Loucy (cell line): ENCODE measurements around the gene HMSD.

ENCODE experiments used
- H2AFZ ChIP-seq: fragments of 200-600 bp; sonication (generic); 2 replicates; pipeline ENCODE4 v1.6.0; 2016; ENCODE audit warnings: antibody characterized with exemption, mild to moderate bottlenecking, low read length, moderate library complexity
- H3F3A ChIP-seq: fragments of 200-600 bp; 2 replicates; pipeline ENCODE4 v1.6.0; 2016; ENCODE audit warnings: antibody characterized with exemption, low read depth, mild to moderate bottlenecking
- H3K27me3 ChIP-seq: fragments of 200-600 bp; sonication (generic); 2 replicates; pipeline ENCODE4 v1.6.1; 2014; ENCODE audit warnings: low read length, mild to moderate bottlenecking; ENCODE audit not compliant: insufficient read depth, poor library complexity, severe bottlenecking
- H3K36me3 ChIP-seq: fragments of 200-600 bp; sonication (generic); 2 replicates; pipeline ENCODE4 v1.6.1; 2016; ENCODE audit warnings: low read length; ENCODE audit not compliant: insufficient read depth
- H3K4me1 ChIP-seq: fragments of 200-600 bp; sonication (generic); 2 replicates; pipeline ENCODE4 v1.5.1; 2014; ENCODE audit warnings: low read length, mild to moderate bottlenecking; ENCODE audit not compliant: insufficient read depth, poor library complexity, severe bottlenecking
- H3K4me2 ChIP-seq: fragments of 200-600 bp; sonication (generic); 2 replicates; pipeline ENCODE4 v1.6.0; 2014; ENCODE audit warnings: antibody characterized with exemption, low read length, low read depth, mild to moderate bottlenecking; ENCODE audit not compliant: poor library complexity, severe bottlenecking
- H3K4me3 ChIP-seq: fragments of 200-600 bp; sonication (generic); 2 replicates; pipeline ENCODE4 v1.5.1; 2014; ENCODE audit warnings: low read length, mild to moderate bottlenecking, mixed read lengths; ENCODE audit not compliant: poor library complexity, severe bottlenecking
- H3K79me2 ChIP-seq: fragments of 200-600 bp; sonication (generic); 2 replicates; pipeline ENCODE4 v1.6.1; 2014; ENCODE audit warnings: low read length; ENCODE audit not compliant: insufficient read depth
- H3K9ac ChIP-seq: fragments of 200-600 bp; sonication (generic); 2 replicates; pipeline ENCODE4 v1.6.0; 2014; ENCODE audit warnings: mild to moderate bottlenecking, low read depth, low read length, moderate library complexity; ENCODE audit not compliant: poor library complexity, severe bottlenecking
- H3K9me2 ChIP-seq: fragments of 200-600 bp; sonication (generic); replicated peaks from 2 replicates; pipeline ENCODE4 v1.6.1; 2016; ENCODE audit warnings: low read depth, low read length, mixed read lengths
- H3K9me3 ChIP-seq: fragments of 200-600 bp; sonication (generic); 2 replicates; pipeline ENCODE4 v1.6.1; 2014; ENCODE audit warnings: mild to moderate bottlenecking, antibody characterized with exemption, low read length, low read depth; ENCODE audit not compliant: insufficient read depth
- H4K20me1 ChIP-seq: fragments of 200-600 bp; sonication (generic); 2 replicates; pipeline ENCODE4 v1.6.0; 2014; ENCODE audit warnings: antibody characterized with exemption, low read length, mild to moderate bottlenecking; ENCODE audit not compliant: insufficient read depth, poor library complexity, severe bottlenecking
- CTCF ChIP-seq: fragments of 200-600 bp; sonication (generic); conservative IDR thresholded peaks from 2 replicates; pipeline ENCODE4 v1.5.1; 2014; ENCODE audit warnings: mild to moderate bottlenecking, antibody characterized with exemption, low read length
- EZH2phosphoT487 ChIP-seq: fragments of 200-600 bp; IDR thresholded peaks from 2 replicates; pipeline ENCODE4 v1.6.1; 2018; ENCODE audit warnings: antibody characterized with exemption, mild to moderate bottlenecking, moderate library complexity, borderline replicate concordance

The HMSD gene

DNA sequence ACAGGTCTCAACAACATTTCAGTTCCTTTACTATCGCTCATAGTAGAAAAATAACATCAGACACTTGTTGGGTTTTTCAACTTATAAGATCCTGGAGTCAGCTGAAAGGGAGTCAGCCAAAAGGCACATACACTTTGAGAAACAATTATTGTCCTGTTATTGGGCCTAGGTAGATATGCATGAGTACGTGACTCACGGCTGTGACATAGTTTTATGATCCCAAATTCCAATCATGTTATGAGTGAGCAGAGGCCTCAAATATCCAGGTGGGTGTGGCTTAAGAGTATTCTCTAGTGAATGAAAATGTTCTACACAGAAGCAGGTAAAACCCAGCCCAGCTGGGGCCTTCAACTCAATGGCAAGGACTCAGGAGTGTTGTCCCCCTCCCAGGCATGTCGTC lies 47.9 kb downstream of the HMSD start:
- Histone ChIP-seq H3K4me3 (no peak overlapping the region), H3K27me3 (no peaks in the 10 kb centered on the region), H2AFZ (no peak overlapping the region), H3K36me3 (no peaks in the 10 kb centered on the region), H4K20me1 (no peaks in the 10 kb centered on the region), H3F3A (no peaks in the 10 kb centered on the region), H3K9me2 (no peaks in the 10 kb centered on the region), H3K4me1 (no peaks in the 10 kb centered on the region), H3K9ac (no peak overlapping the region), H3K4me2 (no peak overlapping the region), H3K79me2 (no peaks in the 10 kb centered on the region), H3K9me3 (peaks cover 10% of the 10 kb centered on the region; the same call in 1 of the 2 replicates)
- TF ChIP-seq CTCF: no peak
- no peak for TF ChIP-seq EZH2phosphoT487

GRCh38 chr18:63997606-63998005 lies 48.5 kb downstream of the HMSD start:
- H3K36me3 ChIP-seq: no peaks in the 10 kb centered on the region
- no peaks in the 10 kb centered on the region for H4K20me1 ChIP-seq
- H3F3A ChIP-seq: no peaks in the 10 kb centered on the region
- H3K9ac ChIP-seq: no peak overlapping the region
- peaks cover 10% of the 10 kb centered on the region; the same call in 1 of the 2 replicates for H3K9me3 ChIP-seq
- no peak for TF ChIP-seq CTCF
- TF ChIP-seq EZH2phosphoT487: no peak
- H3K4me3 ChIP-seq: no peak overlapping the region
- no peaks in the 10 kb centered on the region for H3K4me1 ChIP-seq
- H2AFZ ChIP-seq: no peak overlapping the region
- no peaks in the 10 kb centered on the region for H3K27me3 ChIP-seq
- H3K9me2 ChIP-seq: no peaks in the 10 kb centered on the region
- H3K79me2 ChIP-seq: no peaks in the 10 kb centered on the region
- no peak overlapping the region for H3K4me2 ChIP-seq

- H4K20me1 ChIP-seq: no peaks in the 10 kb centered on the region
- H3F3A ChIP-seq: no peaks in the 10 kb centered on the region
- no peak overlapping the region for H3K4me2 ChIP-seq
- no peaks in the 10 kb centered on the region for H3K9me2 ChIP-seq
- no peaks in the 10 kb centered on the region for H3K36me3 ChIP-seq
- no peak for TF ChIP-seq CTCF
- no peak for TF ChIP-seq EZH2phosphoT487
- no peaks in the 10 kb centered on the region for H3K4me1 ChIP-seq
- H2AFZ ChIP-seq: no peak overlapping the region
- no peak overlapping the region for H3K9ac ChIP-seq
- peaks cover 10% of the 10 kb centered on the region; the same call in 1 of the 2 replicates for H3K9me3 ChIP-seq
- H3K79me2 ChIP-seq: no peaks in the 10 kb centered on the region
- no peaks in the 10 kb centered on the region for H3K27me3 ChIP-seq
- H3K4me3 ChIP-seq: no peak overlapping the region
These were observed 50.8 kb downstream of the HMSD start for GRCh38 chr18:63999871-64000270.
